ENCODE measurements around the gene NUMB.

DNA sequence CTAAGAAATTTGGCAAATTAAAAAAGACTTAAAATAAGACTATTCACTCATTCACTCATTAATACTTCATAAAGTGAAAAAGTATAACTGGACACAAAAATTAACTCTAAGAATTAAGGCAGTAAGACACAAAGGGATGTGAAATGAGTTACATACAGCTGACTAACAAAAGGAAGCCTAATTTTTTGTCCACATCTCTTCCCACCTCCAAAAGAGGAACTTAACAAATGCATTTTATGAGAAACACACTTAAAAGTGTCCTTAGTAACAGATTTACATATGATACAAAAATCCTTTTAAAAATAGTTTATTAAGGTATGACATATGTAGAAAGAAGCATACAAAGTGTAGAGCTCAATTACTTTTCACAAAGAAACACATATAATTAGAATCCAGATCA, 88.9 kb downstream of the NUMB start:
- TF ChIP-seq EZH2phosphoT487 (IDR thresholded peaks at IDR 0.05; ENCODE audit: insufficient read depth, low read depth) (no peak), EZH2 (IDR thresholded peaks at IDR 0.05; ENCODE audit: insufficient read depth, poor library complexity, severe bottlenecking) (no peak)

Data from GM23248 (cell line).